Measurements from ENCODE around the gene NOSIP.

Gene NOSIP

DNA sequence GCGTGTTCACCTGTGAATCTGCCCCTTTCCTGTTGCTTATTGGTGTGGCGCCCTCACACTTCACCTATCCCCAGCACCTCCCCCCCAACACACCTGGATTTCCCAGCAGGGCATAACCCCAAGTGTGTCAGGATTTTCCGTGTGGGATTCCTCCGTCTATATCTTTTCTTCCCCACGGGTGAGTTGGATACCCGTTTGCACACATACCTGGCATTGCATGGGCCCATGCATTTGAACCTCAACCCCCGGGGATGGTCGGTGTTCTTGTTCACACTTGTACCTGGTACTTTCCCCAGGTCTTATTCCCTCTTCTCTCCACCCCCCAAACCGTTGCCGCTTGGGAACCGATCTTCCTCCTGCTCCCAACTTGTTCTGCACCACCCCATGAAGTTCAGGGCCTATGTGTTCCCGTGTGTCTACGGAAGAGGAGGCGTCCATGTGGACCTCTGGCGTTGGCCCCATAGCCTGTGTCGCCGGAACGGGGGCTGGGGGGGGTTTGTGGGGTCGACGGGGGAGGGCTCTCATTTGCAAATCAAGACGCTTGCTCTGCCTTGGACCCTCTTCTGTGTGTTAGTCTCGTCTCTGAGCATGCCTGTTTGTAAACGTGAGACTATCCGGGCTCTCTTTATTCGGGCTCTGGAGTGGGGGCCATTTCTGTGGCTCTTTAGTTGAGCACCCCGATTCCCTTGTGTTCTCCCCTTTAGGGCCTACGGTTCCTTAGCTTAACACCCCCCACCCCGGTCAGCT is 12.3 kb upstream of the NOSIP start:
- Mint-ChIP-seq H3K27ac (ENCODE audit: low read depth) (peak overlapping the region; percentile 79), H3K4me3 (peak overlapping the region; percentile 88), H3K36me3 (ENCODE audit: insufficient read depth) (peaks cover 37% of the 10 kb centered on the region), H3K4me1 (peaks cover 44% of the 10 kb centered on the region), H3K9me3 (no peaks in the 10 kb centered on the region), H3K27me3 (no peaks in the 10 kb centered on the region)
- no peak for ATAC-seq (replicated peaks; ENCODE audit: extremely low read depth, poor library complexity, severe bottlenecking)
- DNase-seq (ENCODE audit: low spot score in 2 of 2), result no peak

DNA sequence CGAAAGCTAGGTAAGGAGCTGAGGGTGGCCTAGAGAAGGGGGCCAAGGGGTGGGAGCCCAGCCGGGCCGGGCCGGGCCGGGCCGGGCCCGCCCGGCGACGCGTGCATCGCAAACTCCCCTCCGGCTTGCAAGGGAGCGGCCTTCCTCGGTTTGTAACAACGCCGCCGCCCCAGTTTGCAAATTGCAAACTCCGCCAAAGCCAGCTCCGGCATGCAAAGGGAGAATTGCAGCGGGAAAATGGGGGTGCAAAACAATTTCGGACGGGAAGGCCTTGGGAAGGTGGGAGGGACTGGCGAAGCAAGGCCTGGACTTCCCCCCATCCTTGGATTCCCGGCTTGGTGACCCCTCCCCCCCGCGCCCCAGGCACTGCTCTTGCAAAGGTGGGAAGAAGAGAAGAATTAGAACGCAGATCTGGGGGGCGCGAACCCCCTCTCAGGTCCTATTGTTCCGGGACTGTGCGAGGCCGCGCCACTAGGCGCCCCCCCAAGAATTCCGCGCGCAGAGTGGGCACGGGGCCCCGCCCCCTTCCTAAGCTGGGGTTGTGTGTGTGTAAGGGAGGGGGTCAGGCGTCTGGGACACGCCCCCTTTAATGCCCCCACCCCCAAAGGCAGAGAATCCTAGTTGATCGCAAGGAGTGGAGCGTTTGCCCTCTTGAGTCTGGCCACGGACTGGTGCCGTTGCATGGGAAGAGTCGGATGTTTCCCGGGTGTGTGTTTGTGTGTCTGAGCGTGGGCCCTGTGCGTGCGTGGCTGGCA is 11.6 kb upstream of the NOSIP start:
- Mint-ChIP-seq H3K27me3 (no peaks in the 10 kb centered on the region), H3K36me3 (ENCODE audit: insufficient read depth) (peaks cover 34% of the 10 kb centered on the region), H3K9me3 (no peaks in the 10 kb centered on the region), H3K27ac (ENCODE audit: low read depth) (peak overlapping the region; percentile 79), H3K4me3 (peak overlapping the region; percentile 88), H3K4me1 (peaks cover 44% of the 10 kb centered on the region)
- DNase-seq (ENCODE audit: low spot score in 2 of 2) (no peak), ATAC-seq (replicated peaks; ENCODE audit: extremely low read depth, poor library complexity, severe bottlenecking) (no peak)

DNA sequence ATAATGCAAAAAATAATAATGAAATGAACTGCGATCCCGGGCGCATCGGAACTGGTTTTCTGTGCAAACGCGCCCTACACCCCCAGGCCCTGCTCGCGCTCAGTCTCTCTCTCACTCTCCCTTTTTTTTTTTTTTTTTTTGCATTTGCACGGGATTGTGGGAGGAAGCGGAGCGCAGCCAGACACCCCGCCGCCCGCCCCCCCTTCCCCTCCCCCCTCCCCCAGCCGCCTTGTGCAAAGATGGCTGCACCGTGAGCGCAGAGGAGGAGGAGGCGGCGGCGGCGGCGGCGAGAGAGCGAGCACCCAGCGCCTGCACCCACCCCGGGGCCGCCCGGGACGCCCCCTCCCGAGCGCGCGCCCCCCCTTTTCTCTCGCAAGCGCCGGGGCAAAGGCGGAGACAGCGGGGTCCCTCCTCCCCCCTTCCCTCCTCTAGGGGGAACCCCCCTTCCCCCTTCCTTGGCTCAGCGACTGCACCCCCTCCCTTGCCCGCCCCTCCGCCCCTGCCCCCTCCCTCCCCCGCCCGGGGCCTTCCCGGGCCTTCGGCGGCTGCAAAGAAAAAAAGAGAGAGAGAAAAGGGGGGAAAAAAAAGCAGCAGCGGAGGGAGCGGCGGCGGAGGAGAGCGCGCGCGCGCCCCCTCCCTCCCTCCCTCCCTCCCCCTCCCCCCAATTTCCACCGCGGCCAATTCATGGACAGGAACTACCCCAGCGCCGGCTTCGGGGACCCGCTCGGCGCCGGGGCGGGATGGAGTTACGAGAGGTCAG is 10.8 kb upstream of the NOSIP start, which contains the start of gene PRR12:
Gene PRR12 (plus strand): TSS at position 212 of the 760 bp plus-strand sequence. CDS start 473 bp downstream, at position 685.
- Mint-ChIP-seq H3K36me3 (ENCODE audit: insufficient read depth) (peaks cover 32% of the 10 kb centered on the region), H3K4me3 (peak within 1 kb of the TSS; percentile 88), H3K9me3 (no peaks in the 10 kb centered on the region), H3K27me3 (no peaks in the 10 kb centered on the region), H3K27ac (ENCODE audit: low read depth) (peak within 1 kb of the TSS; percentile 49), H3K4me1 (peaks cover 44% of the 10 kb centered on the region)
- DNase-seq (ENCODE audit: low spot score in 2 of 2) (peak; percentile 40 to 57), ATAC-seq (replicated peaks; ENCODE audit: extremely low read depth, poor library complexity, severe bottlenecking) (peak; percentile 26)

DNA sequence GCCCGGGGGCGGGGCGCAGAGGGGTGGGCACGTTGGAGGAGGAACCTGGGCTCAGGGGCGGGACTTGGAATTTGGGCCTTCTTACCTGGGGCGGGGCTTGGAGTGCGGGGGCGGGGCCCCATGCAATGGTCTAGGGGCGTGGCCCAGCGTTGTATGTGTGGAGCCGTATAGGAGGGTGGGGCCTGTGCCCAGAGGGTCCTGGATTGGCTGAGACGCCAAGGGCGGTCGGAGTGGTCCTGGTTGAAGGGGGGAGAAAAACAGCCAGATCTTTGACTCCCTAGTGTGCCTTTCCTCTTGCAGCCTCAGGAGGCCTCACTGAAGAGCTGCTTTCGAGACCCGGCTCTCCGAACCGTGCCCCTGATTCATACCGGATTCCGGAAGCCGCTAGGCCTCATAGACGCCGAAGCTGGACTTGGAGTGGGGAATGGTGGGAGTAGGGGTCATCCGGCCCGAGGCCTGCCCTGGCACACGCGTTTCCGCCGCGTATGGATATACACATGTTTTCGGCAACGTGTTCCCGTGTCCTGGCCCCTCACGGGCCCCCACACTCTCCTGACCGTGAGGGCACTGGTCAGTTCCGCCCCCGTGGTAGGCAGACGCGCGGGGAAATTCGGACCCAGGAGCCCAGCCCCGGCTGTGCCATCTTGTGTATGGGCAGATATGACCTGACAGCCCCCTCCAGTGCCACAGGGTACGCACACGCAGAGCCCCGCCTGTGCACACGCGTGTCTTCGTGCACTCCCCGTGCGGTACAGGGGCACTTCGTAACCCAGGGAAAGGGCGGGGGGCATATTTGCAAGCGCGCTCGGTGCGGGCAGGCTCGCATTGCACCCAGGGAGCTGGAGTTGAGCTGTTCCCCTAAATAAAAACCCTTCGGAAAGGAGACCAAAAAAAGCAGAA is 10.0 kb upstream of the NOSIP start:
- peak overlapping the region; percentile 49 for H3K27ac Mint-ChIP-seq (ENCODE audit: low read depth)
- peaks cover 29% of the 10 kb centered on the region for H3K36me3 Mint-ChIP-seq (ENCODE audit: insufficient read depth)
- peak; percentile 88 to 95 for DNase-seq (ENCODE audit: low spot score in 2 of 2)
- ATAC-seq (replicated peaks; ENCODE audit: extremely low read depth, poor library complexity, severe bottlenecking), result peak; percentile 79
- H3K27me3 Mint-ChIP-seq, result no peaks in the 10 kb centered on the region
- H3K4me1 Mint-ChIP-seq, result peaks cover 44% of the 10 kb centered on the region
- H3K9me3 Mint-ChIP-seq, result no peaks in the 10 kb centered on the region
- peak overlapping the region; percentile 88 for H3K4me3 Mint-ChIP-seq

DNA sequence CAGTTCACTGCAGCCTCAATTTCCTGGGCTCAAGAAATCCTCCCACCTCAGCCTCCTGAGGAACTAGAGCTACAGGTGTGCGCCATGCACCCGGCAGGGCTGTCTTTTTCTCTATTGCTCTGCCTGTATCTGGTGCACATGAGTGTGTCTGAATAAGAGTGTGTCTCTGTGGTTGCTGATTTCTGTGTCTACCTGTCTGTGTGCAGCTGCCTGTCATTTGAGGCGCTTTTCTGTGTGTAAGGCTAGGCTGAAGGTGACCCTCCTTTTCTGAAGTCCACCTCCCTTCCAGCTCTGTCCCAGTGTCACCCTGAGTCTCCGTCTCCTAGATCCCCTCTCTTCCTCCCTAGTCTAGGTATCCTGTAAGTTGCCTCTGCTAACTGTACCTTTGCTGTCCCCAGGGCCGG is 9.1 kb upstream of the NOSIP start:
- no peaks in the 10 kb centered on the region for H3K27me3 Mint-ChIP-seq
- H3K9me3 Mint-ChIP-seq, result no peaks in the 10 kb centered on the region
- peak overlapping the region; percentile 88 for H3K4me3 Mint-ChIP-seq
- no peak overlapping the region for H3K27ac Mint-ChIP-seq (ENCODE audit: low read depth)
- H3K36me3 Mint-ChIP-seq (ENCODE audit: insufficient read depth), result peaks cover 29% of the 10 kb centered on the region
- peaks cover 41% of the 10 kb centered on the region for H3K4me1 Mint-ChIP-seq
- DNase-seq (ENCODE audit: low spot score in 2 of 2) (no peak), ATAC-seq (replicated peaks; ENCODE audit: extremely low read depth, poor library complexity, severe bottlenecking) (no peak)

DNA sequence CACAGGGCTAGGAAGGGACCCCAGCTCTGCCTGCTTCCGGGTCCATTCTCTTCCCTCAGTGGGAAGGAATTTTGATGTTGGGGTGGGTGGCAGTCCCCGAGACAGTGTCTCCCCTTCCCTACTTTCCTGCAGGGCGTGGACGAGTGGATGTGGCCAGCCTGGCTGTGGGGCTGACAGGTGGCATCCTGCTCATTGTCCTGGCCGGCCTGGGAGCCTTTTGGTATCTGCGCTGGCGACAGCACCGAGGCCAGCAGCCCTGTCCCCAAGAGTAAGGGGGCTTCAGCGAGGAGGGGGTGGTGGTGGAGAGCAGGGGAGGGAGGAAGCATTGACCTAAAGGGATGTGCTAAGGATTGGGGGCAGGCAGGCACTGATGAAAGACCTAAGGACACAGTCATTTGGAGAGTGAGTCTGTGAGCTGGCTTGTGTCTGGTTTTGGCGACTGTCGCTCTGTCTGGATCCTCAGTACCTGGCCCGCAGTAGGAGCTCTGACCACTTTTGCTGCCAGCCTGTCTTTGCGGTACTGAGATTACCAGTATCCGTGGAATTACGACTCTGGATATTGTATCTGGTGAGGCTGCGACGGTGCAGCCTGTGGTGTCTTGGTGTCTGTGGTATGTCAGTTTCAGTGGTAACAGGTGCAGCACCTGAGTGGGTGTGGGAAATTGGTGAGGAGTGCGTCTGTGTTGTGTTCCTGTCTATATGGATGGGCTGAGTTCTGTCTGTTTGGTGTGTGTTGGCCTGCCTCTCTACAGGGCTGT is 8.2 kb upstream of the NOSIP start:
- Mint-ChIP-seq H3K27me3 (no peaks in the 10 kb centered on the region), H3K9me3 (no peaks in the 10 kb centered on the region), H3K4me3 (no peak overlapping the region), H3K36me3 (ENCODE audit: insufficient read depth) (peaks cover 21% of the 10 kb centered on the region), H3K27ac (ENCODE audit: low read depth) (peak overlapping the region; percentile 37), H3K4me1 (peaks cover 32% of the 10 kb centered on the region)
- DNase-seq (ENCODE audit: low spot score in 2 of 2), result no peak
- ATAC-seq (replicated peaks; ENCODE audit: extremely low read depth, poor library complexity, severe bottlenecking), result peak; percentile 10

DNA sequence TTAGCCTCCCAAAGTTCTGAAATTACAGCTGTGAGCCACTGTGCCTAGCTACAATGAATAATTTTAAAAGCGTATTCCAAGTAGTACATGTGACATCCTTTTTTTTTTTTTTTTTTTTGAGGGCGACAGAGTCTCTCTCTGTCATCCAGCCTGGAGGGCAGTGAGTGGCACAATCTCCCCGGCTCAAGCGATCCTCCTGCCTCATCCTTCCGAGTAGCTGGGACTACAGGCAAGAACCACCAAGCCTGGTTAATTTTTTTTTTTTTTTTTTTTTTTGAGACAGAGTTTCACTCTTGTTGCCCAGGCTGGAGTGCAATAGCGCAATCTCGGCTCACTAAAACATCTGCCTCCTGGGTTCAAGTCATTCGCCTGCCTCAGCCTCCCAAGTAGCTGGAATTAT is 6.9 kb upstream of the NOSIP start:
- no peaks in the 10 kb centered on the region for H3K9me3 Mint-ChIP-seq

DNA sequence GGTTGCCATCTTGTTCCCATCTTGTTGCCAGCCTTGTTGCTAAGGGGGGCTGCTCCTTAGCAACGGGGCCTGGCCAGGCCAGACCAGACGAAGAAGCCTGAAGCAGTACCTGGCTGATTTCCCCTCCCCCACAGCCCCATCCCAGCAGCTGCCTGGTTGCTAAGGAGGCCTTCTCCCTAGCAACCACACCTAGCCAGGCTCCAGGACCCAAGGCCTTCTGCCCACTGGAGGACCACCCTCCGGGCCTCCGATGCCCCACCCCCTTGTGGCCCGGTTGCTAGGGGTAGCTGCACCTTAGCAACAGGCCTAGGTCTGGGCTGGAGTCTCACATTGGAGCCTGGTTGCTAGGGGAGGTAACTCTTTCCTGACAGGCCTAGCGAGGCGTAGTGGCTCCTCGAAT is 4.7 kb upstream of the NOSIP start:
- Mint-ChIP-seq H3K36me3 (ENCODE audit: insufficient read depth) (peaks cover 7% of the 10 kb centered on the region), H3K9me3 (no peaks in the 10 kb centered on the region), H3K4me3 (no peak overlapping the region), H3K27ac (ENCODE audit: low read depth) (no peak overlapping the region), H3K27me3 (no peaks in the 10 kb centered on the region), H3K4me1 (peaks cover 20% of the 10 kb centered on the region)
- DNase-seq (ENCODE audit: low spot score in 2 of 2) (no peak), ATAC-seq (replicated peaks; ENCODE audit: extremely low read depth, poor library complexity, severe bottlenecking) (no peak)

More for the DNA sequence above, 6.9 kb upstream of the NOSIP start:
- Mint-ChIP-seq H3K27me3 (no peaks in the 10 kb centered on the region), H3K27ac (ENCODE audit: low read depth) (no peak overlapping the region), H3K36me3 (ENCODE audit: insufficient read depth) (peaks cover 14% of the 10 kb centered on the region), H3K4me3 (no peak overlapping the region), H3K4me1 (peaks cover 19% of the 10 kb centered on the region)
- ATAC-seq (replicated peaks; ENCODE audit: extremely low read depth, poor library complexity, severe bottlenecking) (no peak), DNase-seq (ENCODE audit: low spot score in 2 of 2) (no peak)

DNA sequence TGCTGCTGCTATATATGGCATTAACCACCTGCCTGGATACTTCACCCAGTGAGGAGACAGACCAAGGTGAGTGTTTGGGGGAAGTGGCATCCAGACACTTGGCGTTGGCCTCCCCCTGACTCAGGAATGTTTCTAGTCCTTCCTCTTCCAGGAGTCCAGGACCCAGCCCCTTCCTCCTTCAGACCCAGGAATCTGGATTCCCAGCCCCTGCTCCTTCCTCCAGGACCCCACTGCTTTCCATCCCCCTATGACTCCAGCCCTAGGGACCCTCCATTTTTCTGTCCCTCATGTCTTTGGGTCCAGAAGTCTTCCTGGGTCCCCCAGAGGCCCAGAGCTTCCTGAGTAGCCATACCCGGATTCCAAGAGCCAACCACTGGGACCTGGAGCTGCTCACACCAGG is 2.9 kb upstream of the NOSIP start:
- Mint-ChIP-seq H3K4me3 (no peak overlapping the region), H3K4me1 (peaks cover 23% of the 10 kb centered on the region), H3K36me3 (ENCODE audit: insufficient read depth) (peaks cover 3% of the 10 kb centered on the region), H3K27me3 (no peaks in the 10 kb centered on the region), H3K27ac (ENCODE audit: low read depth) (no peak overlapping the region), H3K9me3 (no peaks in the 10 kb centered on the region)
- DNase-seq (ENCODE audit: low spot score in 2 of 2) (no peak), ATAC-seq (replicated peaks; ENCODE audit: extremely low read depth, poor library complexity, severe bottlenecking) (no peak)

DNA sequence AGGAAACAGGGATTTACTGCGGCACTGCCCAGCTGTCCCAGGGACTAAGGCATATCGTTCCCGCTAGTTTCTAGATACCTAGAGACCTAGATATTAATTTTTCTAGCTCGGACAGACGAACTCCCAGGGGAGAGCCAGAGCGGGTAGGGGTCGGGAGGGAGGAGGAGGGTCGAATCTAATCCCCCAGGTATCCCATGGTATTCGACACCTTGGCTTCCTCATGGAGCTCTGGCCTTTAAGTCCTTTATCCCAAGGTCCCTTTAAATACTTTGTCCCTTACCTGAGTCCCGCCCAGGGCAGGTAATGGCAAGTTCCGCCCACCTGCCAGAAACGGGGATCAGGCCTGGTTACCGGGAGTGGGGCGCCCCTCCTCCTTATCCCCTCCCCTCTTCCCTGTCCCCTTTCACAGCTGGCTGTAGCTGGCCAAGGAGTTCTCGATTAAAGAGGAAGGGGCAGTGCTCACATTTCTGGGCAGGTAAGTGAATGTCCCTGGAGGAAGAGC is 702 bp upstream of the NOSIP start, which contains the start of gene PRRG2:
Gene PRRG2 (plus strand): TSS at position 310 of the 502 bp plus-strand sequence. CDS start 1,904 bp downstream, outside the sequence.
- no peaks in the 10 kb centered on the region for H3K9me3 Mint-ChIP-seq
- H3K4me3 Mint-ChIP-seq, result peak within 1 kb of the TSS; percentile 93
- peaks cover 11% of the 10 kb centered on the region for H3K36me3 Mint-ChIP-seq (ENCODE audit: insufficient read depth)
- peak within 1 kb of the TSS; percentile 87 for H3K27ac Mint-ChIP-seq (ENCODE audit: low read depth)
- H3K4me1 Mint-ChIP-seq, result peaks cover 32% of the 10 kb centered on the region
- no peak for ATAC-seq (replicated peaks; ENCODE audit: extremely low read depth, poor library complexity, severe bottlenecking)
- H3K27me3 Mint-ChIP-seq, result no peaks in the 10 kb centered on the region
- DNase-seq (ENCODE audit: low spot score in 2 of 2), result no peak

DNA sequence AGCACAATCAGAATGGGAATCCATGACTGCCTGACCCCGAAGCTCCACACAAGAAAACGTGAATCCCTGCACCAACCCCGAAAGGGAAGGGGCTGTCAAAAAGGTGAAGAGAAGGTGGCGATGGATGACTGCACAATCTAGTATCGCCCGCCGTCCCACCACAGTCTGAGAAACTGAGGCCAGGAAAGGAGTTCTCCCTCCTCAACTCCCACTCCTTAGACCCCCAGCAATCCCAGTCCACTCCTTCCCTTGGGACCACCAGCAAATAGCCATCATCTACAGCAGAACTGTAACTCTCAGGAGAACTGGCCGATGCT is 451 bp downstream of the NOSIP start:
- H3K4me3 Mint-ChIP-seq, result peak overlapping the region; percentile 93
- ATAC-seq (replicated peaks; ENCODE audit: extremely low read depth, poor library complexity, severe bottlenecking) (no peak), DNase-seq (ENCODE audit: low spot score in 2 of 2) (no peak)
- H3K9me3 Mint-ChIP-seq, result no peaks in the 10 kb centered on the region
- H3K36me3 Mint-ChIP-seq (ENCODE audit: insufficient read depth), result peaks cover 21% of the 10 kb centered on the region
- H3K4me1 Mint-ChIP-seq, result peaks cover 32% of the 10 kb centered on the region
- H3K27ac Mint-ChIP-seq (ENCODE audit: low read depth), result peak overlapping the region; percentile 87
- H3K27me3 Mint-ChIP-seq, result no peaks in the 10 kb centered on the region
